Stomach smooth muscle (tissue), 2 donors: Measurements from ENCODE around the gene PDXDC1.
"Not testable (repeated sequence)": the region's sequence is repeated elsewhere in the genome, so short reads cannot be mapped to it uniquely, and the experiment has no call there.

Experiments used
- H3K27ac ChIP-seq: one replicate; pipeline ENCODE4 v1.7.0; 2013; ENCODE audit warnings: mild to moderate bottlenecking, low read length, inconsistent platforms
- H3K27me3 ChIP-seq, 2 donors: one replicate each; pipeline ENCODE4 v1.7.0; 2013; ENCODE audit warnings: low read length in 2 of 2; ENCODE audit not compliant: insufficient read depth in 2 of 2, control insufficient read depth in 1 of 2
- H3K36me3 ChIP-seq, 2 donors: one replicate each; pipeline ENCODE4 v1.7.0; 2013; ENCODE audit warnings: low read length in 2 of 2; ENCODE audit not compliant: control insufficient read depth in 2 of 2, insufficient read depth in 2 of 2
- H3K4me1 ChIP-seq: one replicate; pipeline ENCODE4 v1.7.0; 2013; ENCODE audit warnings: low read length; ENCODE audit not compliant: control insufficient read depth, insufficient read depth
- H3K4me3 ChIP-seq, 2 donors: one replicate each; pipeline ENCODE4 v1.7.0; 2013; ENCODE audit warnings: low read length in 2 of 2
- H3K9ac ChIP-seq, 2 donors: one replicate each; pipeline ENCODE4 v1.7.0; 2013; ENCODE audit warnings: low read length in 2 of 2, mild to moderate bottlenecking in 1 of 2
- H3K9me3 ChIP-seq, 2 donors: one replicate each; pipeline ENCODE4 v1.7.0; 2013; ENCODE audit warnings: low read length in 2 of 2; ENCODE audit not compliant: control insufficient read depth in 2 of 2
- donor health status: healthy.
- donor health status: Pancreatic carcinoma.

PDXDC1 gene

GRCh38 chr16:14975418-14976194, 780 bp downstream of the PDXDC1 start:
- Histone ChIP-seq H3K27ac (peak overlapping the region; percentile 81), H3K9ac (peak overlapping the region; percentile 76 to 84), H3K4me3 (peak overlapping the region; percentile 75 to 91)
- not testable (repeated sequence) for H3K9me3 ChIP-seq, H3K36me3 ChIP-seq, H3K4me1 ChIP-seq, H3K27me3 ChIP-seq

- H3K27ac ChIP-seq, H3K4me3 ChIP-seq, H3K9me3 ChIP-seq, H3K27me3 ChIP-seq, H3K36me3 ChIP-seq, H3K4me1 ChIP-seq, H3K9ac ChIP-seq: not testable (repeated sequence)
Observed at GRCh38 chr16:14976971-14977736, 2.3 kb downstream of the PDXDC1 start.

GRCh38 chr16:14978281-14978680, 3.5 kb downstream of the PDXDC1 start:
- not testable (repeated sequence) for H3K4me3 ChIP-seq, H3K4me1 ChIP-seq, H3K36me3 ChIP-seq, H3K9ac ChIP-seq, H3K27me3 ChIP-seq, H3K9me3 ChIP-seq, H3K27ac ChIP-seq

GRCh38 chr16:14978908-14979307, 4.1 kb downstream of the PDXDC1 start:
- not testable (repeated sequence) for H3K27ac ChIP-seq
- peak overlapping the region in 1 of 2 donors; percentile 36 for H3K9ac ChIP-seq

GRCh38 chr16:14981234-14981633, 6.4 kb downstream of the PDXDC1 start:
- not testable (repeated sequence) for H3K27ac ChIP-seq, H3K4me3 ChIP-seq, H3K36me3 ChIP-seq, H3K9me3 ChIP-seq, H3K4me1 ChIP-seq, H3K27me3 ChIP-seq, H3K9ac ChIP-seq

More at GRCh38 chr16:14978908-14979307, 4.1 kb downstream of the PDXDC1 start:
- H3K36me3 ChIP-seq, H3K4me1 ChIP-seq, H3K27me3 ChIP-seq, H3K4me3 ChIP-seq, H3K9me3 ChIP-seq: not testable (repeated sequence)

- H3K27me3 ChIP-seq, H3K27ac ChIP-seq, H3K9ac ChIP-seq, H3K36me3 ChIP-seq, H3K4me1 ChIP-seq, H3K4me3 ChIP-seq, H3K9me3 ChIP-seq: not testable (repeated sequence)
Observed at GRCh38 chr16:14982521-14982920, 7.7 kb downstream of the PDXDC1 start.

GRCh38 chr16:14988092-14988491, 13.3 kb downstream of the PDXDC1 start:
- H3K4me1 ChIP-seq, H3K36me3 ChIP-seq, H3K4me3 ChIP-seq, H3K27me3 ChIP-seq, H3K27ac ChIP-seq, H3K9ac ChIP-seq, H3K9me3 ChIP-seq: not testable (repeated sequence)

- H3K27me3 ChIP-seq, H3K36me3 ChIP-seq, H3K9me3 ChIP-seq, H3K4me1 ChIP-seq, H3K27ac ChIP-seq, H3K9ac ChIP-seq, H3K4me3 ChIP-seq: not testable (repeated sequence)
Observed at GRCh38 chr16:14988661-14989191, 13.9 kb downstream of the PDXDC1 start.

GRCh38 chr16:14989291-14990281, 14.8 kb downstream of the PDXDC1 start:
- H3K9ac ChIP-seq, H3K4me1 ChIP-seq, H3K36me3 ChIP-seq, H3K27ac ChIP-seq, H3K9me3 ChIP-seq, H3K27me3 ChIP-seq: not testable (repeated sequence)
- peak overlapping the region in 1 of 2 donors; percentile 49 for H3K4me3 ChIP-seq

- not testable (repeated sequence) for H3K27ac ChIP-seq, H3K9me3 ChIP-seq, H3K4me1 ChIP-seq, H3K36me3 ChIP-seq, H3K27me3 ChIP-seq, H3K9ac ChIP-seq, H3K4me3 ChIP-seq
Observed at GRCh38 chr16:14993277-14994151, 18.7 kb downstream of the PDXDC1 start.
